ES-I3 (cell line): Measurements from ENCODE around the gene ZNF76.

Experiments
- H3K36me3 ChIP-seq: 2 replicates; pipeline ENCODE4 v1.6.1; 2013; ENCODE audit warnings: mild to moderate bottlenecking, low read length, control low read depth, moderate library complexity; ENCODE audit not compliant: insufficient read depth
- H3K4me1 ChIP-seq: 2 replicates; pipeline ENCODE4 v1.6.1; 2013; ENCODE audit warnings: mild to moderate bottlenecking, control low read depth, low read length; ENCODE audit not compliant: insufficient read depth
- H3K9ac ChIP-seq: 2 replicates; pipeline ENCODE4 v1.6.1; 2013; ENCODE audit warnings: low read depth, mild to moderate bottlenecking, low read length, moderate library complexity
- H3K9me3 ChIP-seq: 2 replicates; pipeline ENCODE4 v1.6.1; 2013; ENCODE audit warnings: mild to moderate bottlenecking, low read length, moderate library complexity; ENCODE audit not compliant: control insufficient read depth, insufficient read depth

ZNF76 gene

DNA sequence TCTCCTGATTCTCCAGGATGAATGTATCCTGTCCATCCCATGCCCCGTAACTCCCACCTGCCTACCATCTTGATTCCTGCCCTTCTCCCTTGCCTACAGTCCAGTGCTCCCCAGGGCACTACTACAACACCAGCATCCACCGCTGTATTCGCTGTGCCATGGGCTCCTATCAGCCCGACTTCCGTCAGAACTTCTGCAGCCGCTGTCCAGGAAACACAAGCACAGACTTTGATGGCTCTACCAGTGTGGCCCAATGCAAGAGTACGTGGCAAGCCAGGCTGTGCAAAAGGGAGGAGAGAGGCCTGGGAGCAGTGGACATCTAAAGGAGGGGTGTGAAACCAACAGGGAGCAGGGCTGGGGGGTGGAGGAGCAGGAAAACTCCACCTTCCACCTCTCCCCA, 15.0 kb upstream of the ZNF76 start:
- Histone ChIP-seq H3K9me3 (no peaks in the 10 kb centered on the region), H3K4me1 (peaks cover 19% of the 10 kb centered on the region), H3K36me3 (no peaks in the 10 kb centered on the region; the same call in 1 of the 2 replicates), H3K9ac (no peak overlapping the region)

DNA sequence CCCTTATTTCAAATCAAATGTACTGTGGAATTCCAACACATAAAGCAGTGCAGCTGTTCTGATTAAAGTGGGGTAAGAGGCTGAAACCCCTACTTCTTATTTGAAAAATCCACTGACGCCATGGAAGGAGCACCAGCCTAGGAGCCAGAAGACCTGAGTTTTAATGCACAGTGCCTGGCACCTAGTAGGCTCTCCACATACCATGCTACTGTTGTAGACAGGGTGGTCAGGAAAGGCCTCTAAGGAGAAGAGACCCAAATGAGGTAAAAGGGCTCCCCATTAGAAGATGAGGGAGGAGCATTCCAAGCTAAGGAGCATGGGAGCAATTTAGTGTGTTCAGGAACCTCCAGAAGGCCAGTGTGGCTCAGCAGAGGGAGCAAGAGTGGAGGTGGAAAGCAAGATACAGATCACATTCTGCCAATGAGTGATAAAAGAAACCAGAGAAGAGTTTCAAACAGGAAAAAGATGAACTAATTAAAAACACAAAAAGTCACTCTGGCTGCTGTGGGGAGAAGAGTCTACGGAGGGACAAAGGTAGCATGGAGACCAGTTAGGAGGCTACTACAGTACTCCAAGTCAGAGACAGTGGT, 11.8 kb upstream of the ZNF76 start:
- no peak overlapping the region for H3K9ac ChIP-seq

DNA sequence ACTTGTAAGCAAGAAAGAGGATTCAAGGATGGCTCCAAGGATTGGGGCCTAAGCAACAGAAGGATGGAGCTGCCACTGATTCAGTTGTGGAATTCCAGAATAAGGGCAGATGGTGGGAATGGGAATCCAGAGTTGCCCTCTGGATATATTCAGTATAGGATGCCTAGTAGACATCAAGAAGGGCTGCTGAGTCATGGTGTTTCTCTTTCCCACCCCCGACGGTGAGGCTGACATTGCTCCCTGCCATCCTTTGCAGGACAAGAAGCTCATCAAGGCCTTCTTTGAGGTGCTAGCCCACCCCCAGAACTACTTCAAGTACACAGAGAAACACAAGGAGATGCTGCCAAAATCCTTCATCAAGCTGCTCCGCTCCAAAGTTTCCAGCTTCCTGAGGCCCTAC, 11.2 kb upstream of the ZNF76 start:
- H3K9ac ChIP-seq: no peak overlapping the region
- H3K9me3 ChIP-seq: no peaks in the 10 kb centered on the region
- H3K4me1 ChIP-seq: peaks cover 12% of the 10 kb centered on the region
- no peaks in the 10 kb centered on the region; the same call in 1 of the 2 replicates for H3K36me3 ChIP-seq

More for the DNA sequence above, 11.8 kb upstream of the ZNF76 start:
- Histone ChIP-seq H3K9me3 (no peaks in the 10 kb centered on the region), H3K4me1 (peaks cover 12% of the 10 kb centered on the region), H3K36me3 (no peaks in the 10 kb centered on the region; the same call in 1 of the 2 replicates)

DNA sequence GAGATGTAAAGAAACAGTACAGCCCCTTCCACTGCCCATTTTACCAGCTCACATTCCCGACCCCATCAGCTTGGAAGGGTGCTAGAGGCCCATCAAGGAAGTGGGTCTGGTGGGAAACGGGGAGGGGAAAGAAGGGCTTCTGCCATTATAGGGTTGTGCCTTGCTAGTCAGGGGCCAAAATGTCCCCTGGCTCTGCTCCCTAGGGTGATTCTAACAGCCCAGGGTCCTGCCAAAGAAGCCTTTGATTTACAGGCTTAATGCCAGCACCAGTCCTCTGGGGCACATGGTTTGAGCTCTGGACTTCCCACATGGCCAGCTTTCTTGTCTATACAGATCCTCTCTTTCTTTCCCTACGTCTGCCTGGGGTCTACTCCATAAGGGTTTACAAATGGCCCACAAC, 10.6 kb upstream of the ZNF76 start:
- Histone ChIP-seq H3K4me1 (peaks cover 12% of the 10 kb centered on the region), H3K9me3 (no peaks in the 10 kb centered on the region), H3K36me3 (no peaks in the 10 kb centered on the region; the same call in 1 of the 2 replicates), H3K9ac (no peak overlapping the region)

DNA sequence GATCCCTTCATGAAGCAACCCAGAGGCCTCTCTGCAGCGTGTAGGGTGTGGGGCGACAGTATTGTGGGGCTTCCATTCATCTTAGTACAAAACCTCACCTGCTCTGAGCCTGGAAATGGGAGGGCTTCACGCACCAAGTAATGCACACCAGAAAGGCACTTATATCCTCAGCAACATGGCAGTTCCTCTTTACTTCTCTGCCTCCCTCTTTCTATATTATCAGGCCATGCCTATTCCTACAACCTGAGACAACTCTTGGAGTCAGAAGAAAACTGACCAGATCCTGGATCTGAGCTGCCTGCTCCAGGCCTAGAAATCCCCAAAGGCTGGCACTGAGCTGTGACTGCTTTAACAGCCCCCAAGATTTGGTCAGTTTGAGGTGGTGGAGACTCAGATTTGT, 7.6 kb upstream of the ZNF76 start:
- no peaks in the 10 kb centered on the region for H3K9me3 ChIP-seq
- H3K9ac ChIP-seq: no peak overlapping the region
- H3K36me3 ChIP-seq: no peaks in the 10 kb centered on the region; the same call in 1 of the 2 replicates
- peaks cover 12% of the 10 kb centered on the region for H3K4me1 ChIP-seq

DNA sequence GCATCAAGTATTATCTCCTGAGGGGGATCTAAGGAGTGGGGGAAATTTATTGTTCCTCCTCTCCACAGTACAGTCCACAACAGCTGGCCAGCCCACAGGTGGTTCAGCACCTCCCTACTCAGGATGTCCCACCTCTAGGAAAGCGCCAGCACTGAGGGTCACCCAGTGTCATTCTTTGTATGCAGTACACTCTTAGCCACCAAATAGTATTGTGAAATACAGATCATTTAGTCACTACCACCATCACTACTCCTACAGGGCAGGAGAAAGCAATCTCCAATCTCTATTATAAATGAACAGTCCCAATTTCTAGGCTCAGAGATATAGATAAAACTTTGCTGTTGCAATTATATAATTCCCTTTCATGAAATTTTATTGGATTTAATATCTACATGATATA, 6.3 kb upstream of the ZNF76 start:
- Histone ChIP-seq H3K4me1 (peaks cover 12% of the 10 kb centered on the region), H3K36me3 (no peaks in the 10 kb centered on the region; the same call in 1 of the 2 replicates), H3K9me3 (no peaks in the 10 kb centered on the region), H3K9ac (no peak overlapping the region)

DNA sequence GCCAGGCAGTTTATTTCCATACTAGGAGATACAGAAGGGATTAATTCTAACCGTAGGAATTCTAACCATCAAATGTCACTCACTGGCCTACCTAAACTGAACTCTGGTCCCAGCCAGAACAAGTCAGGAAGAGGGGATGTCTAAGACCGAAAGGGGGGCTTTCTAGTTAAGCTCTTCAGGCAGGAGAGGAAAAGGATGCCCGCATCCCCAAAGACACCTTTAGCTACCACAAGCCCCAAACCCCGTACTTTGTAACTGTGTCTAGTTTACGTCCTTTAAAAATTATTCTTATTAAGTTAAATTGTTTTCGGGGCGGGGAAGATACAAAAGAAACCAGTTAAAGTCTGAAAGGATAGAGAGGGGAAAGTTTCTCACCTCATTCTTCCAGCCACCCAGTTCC, 1.2 kb upstream of the ZNF76 start:
- no peaks in the 10 kb centered on the region for H3K9me3 ChIP-seq
- no peaks in the 10 kb centered on the region; the same call in 1 of the 2 replicates for H3K4me1 ChIP-seq
- peak overlapping the region; percentile 69 for H3K9ac ChIP-seq
- no peaks in the 10 kb centered on the region for H3K36me3 ChIP-seq

DNA sequence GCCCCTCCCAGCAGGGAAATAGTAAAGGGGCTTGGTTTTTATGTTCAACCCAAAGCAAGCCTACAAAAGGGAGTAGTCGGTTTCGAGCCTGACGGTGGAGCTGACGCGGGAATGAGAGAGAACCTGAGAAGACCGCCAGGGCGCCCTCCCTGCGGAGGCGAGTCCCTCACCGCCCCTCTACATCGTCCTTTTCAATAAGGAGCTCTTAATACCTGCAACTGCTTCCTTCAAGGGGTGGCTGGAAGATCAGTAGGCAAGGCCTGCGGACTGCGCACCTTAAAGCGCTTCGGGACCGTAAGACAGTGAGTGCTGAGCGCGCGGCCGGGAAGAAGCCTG, 709 bp upstream of the ZNF76 start:
- Histone ChIP-seq H3K36me3 (no peaks in the 10 kb centered on the region), H3K9ac (peak overlapping the region; percentile 69), H3K4me1 (no peaks in the 10 kb centered on the region; the same call in 1 of the 2 replicates), H3K9me3 (no peaks in the 10 kb centered on the region)

DNA sequence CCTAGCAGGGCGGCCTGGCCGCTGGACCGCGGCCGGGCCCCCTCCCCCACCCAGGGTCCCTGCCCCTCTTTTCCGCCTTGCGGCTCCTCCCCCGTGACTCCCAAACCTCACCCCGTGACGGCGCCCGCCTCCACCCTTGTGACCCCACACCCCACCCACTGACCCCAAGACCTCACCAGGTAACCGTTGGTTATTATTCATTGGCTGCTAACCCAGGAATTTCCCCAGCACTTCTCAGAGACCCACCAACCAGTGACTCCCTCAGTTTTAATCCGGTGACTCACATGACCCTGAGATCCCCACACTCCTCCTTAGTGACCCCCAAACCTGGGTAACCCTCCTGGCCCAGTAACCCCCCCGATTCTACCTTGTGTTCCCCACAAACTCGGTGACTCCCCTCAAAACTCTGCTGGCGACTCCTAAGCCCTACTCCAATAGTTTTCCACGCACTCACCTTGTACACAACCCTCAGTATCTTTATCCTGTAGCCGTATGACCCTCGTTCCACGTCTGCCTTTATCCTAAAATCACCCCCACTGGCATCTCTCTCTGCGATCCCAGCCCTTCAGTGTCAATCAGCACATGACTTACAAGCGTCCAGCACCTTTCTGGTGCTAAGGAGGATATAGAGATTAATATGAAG, 534 bp downstream of the ZNF76 start:
- Histone ChIP-seq H3K4me1 (no peaks in the 10 kb centered on the region; the same call in 1 of the 2 replicates), H3K9me3 (no peaks in the 10 kb centered on the region), H3K9ac (peak overlapping the region; percentile 69), H3K36me3 (no peaks in the 10 kb centered on the region)

DNA sequence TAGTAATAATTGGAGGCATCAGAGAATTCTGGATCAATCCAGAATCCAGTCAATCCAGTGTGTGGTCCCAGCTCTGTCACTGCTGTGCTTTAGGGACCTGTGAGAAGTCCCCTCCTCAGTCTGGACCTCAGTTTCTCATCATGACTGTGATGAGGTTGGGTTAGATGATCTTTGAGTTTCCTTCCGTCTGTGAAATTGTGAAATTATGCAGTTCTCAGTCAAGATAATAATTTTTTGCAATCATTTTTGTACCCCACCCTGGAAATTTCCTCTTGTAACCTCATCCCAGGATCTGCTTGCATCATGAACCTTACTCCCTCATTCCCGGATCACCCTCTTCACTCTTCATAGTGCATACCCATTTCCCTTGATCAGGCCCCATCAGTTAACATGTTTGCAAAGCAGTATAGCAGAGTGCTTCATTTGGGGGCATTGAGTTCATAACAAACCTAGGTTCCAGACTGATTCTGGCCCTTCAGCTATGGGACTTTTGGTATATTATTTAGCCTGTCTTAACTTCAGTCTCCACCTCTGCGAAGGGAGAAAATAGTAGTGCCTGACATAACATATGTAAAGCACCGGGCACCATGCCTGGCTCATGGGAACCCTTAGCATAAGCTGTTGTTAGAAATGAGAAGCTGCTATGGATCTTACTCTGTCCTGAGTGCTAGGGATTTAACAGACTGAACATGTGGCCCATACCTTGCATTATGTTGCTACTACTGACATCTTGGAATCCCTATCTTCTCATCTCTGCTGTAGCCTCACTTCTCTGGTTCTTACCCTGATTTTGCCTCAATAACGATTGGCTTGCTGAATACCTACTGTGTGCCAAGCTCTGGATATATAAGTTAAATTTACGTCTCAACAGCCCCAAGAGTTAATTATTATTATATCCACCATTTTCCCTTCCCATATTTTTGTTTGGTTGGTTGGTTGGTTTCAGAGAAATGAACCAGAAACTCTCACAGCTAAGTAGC, 1.3 kb downstream of the ZNF76 start:
- H3K4me1 ChIP-seq: no peaks in the 10 kb centered on the region; the same call in 1 of the 2 replicates
- no peaks in the 10 kb centered on the region for H3K9me3 ChIP-seq
- H3K9ac ChIP-seq: peak overlapping the region; percentile 69
- H3K36me3 ChIP-seq: no peaks in the 10 kb centered on the region

DNA sequence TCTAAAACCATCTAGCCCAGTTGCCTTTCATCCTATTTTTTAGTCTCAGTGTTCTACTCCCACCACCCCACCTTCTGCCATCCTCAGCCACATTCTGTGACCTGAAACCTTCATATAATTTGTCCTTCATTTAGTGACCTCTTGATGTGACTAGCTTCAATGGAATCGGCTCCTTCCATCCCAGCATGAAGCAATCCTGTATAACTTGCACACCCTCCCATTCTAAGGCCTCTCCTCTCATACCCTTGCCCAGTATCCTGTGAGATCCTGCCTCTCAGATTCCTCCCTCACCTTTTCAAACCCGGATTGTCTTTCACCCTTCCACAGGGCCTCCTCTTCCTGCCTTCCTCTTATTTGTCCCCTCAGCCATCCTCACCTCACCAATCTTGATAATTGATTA, 3.1 kb downstream of the ZNF76 start:
- Histone ChIP-seq H3K9me3 (no peaks in the 10 kb centered on the region), H3K4me1 (no peaks in the 10 kb centered on the region; the same call in 1 of the 2 replicates), H3K36me3 (no peaks in the 10 kb centered on the region), H3K9ac (no peak overlapping the region)

DNA sequence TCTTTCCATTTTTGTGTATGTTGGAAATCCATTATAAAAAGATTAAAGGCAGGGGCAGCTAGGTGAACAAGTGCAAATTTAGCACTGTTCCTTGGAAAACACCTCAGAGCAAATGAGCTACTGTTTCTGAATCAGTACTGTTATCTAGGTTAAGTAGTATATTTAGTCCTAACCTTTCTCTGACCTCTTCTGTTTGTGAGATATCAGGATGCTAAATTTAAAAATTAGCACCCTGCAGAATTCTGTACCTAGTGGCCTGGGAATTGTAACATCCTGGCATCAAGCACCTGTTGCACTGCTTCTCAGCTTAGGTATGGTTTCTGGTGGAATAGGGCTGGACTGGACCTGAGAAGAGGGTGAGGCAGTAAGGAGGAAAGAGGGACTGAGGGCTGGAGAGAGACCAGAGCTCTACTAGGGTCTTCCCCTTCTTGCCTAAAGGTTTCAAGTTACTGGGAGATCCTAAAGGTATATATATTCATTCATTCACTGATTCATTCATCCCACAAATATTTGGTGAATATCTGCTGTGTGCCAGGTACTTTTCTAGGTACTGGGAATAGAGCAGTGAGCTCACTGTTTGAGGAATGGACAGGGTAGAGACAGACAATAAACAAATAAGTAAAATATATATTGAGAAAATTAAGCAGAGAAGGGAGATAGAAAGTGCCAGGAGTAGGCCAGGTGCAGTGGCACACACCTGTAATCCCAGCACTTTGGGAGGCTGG, 5.2 kb downstream of the ZNF76 start:
- H3K36me3 ChIP-seq: no peaks in the 10 kb centered on the region
- H3K4me1 ChIP-seq: no peaks in the 10 kb centered on the region
- no peaks in the 10 kb centered on the region for H3K9me3 ChIP-seq
- no peak overlapping the region for H3K9ac ChIP-seq

DNA sequence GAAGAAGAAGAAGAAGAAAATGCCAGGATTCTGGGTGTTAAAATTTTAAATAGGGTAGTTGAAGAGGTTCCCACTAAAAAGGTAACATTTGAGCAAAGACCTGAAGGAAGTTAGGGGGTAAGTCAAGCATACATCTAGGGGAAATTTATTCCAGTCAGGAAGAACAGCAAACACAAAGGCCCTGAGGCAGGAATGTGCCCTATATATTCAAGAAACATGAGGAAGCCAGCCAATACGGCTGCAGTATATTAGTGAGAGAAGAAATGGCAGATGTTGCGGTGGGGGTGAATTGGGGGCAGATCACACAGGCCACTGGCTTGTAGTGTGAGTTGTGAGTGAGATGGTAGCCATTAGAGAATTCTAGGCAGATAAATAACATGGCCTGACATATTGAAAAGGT, 6.0 kb downstream of the ZNF76 start:
- Histone ChIP-seq H3K9ac (no peak overlapping the region), H3K9me3 (no peaks in the 10 kb centered on the region), H3K36me3 (no peaks in the 10 kb centered on the region), H3K4me1 (no peaks in the 10 kb centered on the region)

DNA sequence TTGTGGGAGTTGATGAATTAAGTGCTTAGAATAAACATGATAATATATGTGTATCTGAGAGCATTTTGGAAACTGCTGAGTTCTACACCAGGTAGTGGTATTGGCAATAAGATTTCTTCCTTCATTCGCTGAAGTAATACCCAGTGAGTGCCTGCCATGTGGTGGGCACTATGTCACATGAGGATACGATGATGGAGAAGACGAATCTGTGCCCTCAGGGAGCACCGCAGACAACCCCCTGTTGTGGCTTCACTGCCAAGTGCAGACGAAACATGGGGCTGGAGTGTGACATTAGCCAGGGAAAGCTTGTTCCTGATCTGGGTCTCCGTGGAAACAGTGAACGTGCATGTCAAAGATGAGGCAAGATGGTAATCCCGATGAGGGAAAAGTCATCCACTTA, 7.9 kb downstream of the ZNF76 start:
- Histone ChIP-seq H3K9ac (no peak overlapping the region), H3K36me3 (no peaks in the 10 kb centered on the region), H3K9me3 (no peaks in the 10 kb centered on the region), H3K4me1 (no peaks in the 10 kb centered on the region)
